ENCODE results near the gene EVA1B.
A peak's percentile ranks its signal among the peaks of the same experiment; 100 is the strongest.

- TF ChIP-seq EZH2 (IDR thresholded peaks at IDR 0.05), result no peak
- TF ChIP-seq, protein P1, sequence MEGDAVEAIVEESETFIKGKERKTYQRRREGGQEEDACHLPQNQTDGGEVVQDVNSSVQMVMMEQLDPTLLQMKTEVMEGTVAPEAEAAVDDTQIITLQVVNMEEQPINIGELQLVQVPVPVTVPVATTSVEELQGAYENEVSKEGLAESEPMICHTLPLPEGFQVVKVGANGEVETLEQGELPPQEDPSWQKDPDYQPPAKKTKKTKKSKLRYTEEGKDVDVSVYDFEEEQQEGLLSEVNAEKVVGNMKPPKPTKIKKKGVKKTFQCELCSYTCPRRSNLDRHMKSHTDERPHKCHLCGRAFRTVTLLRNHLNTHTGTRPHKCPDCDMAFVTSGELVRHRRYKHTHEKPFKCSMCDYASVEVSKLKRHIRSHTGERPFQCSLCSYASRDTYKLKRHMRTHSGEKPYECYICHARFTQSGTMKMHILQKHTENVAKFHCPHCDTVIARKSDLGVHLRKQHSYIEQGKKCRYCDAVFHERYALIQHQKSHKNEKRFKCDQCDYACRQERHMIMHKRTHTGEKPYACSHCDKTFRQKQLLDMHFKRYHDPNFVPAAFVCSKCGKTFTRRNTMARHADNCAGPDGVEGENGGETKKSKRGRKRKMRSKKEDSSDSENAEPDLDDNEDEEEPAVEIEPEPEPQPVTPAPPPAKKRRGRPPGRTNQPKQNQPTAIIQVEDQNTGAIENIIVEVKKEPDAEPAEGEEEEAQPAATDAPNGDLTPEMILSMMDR (IDR thresholded peaks at IDR 0.05), result peak; percentile 70
- no peak for TF ChIP-seq EZH2phosphoT487 (IDR thresholded peaks at IDR 0.05)
These were observed 19.2 kb upstream of the EVA1B start for GRCh38 chr1:36342426-36343185.
